ENCODE results near the gene RBM6.

RBM6 gene

GRCh38 chr3:49939858-49940666, at the start of gene RBM6:
Gene RBM6 (plus strand): TSS chr3:49940150. CDS start chr3:49962642, 22,492 bp downstream.
- Histone ChIP-seq H3K4me1 (ENCODE audit: low read length) (peaks cover 4% of the 10 kb centered on the region; the same call in 1 of the 2 replicates), H3K79me2 (ENCODE audit: low read length) (peaks cover 50% of the 10 kb centered on the region), H3K4me3 (ENCODE audit: low read length) (peak within 1 kb of the TSS; percentile 92), H3K9me2 (replicated peaks; ENCODE audit: insufficient read depth, low read length) (no peaks in the 10 kb centered on the region), H3K9ac (ENCODE audit: low read length) (peak within 1 kb of the TSS; percentile 94), H3K9me3 (replicated peaks; ENCODE audit: insufficient read depth, low read length) (no peaks in the 10 kb centered on the region), H3K36me3 (replicated peaks; ENCODE audit: insufficient read depth, low read length) (no peaks in the 10 kb centered on the region; the same call in 1 of the 2 replicates), H3K27ac (ENCODE audit: low read length) (peak within 1 kb of the TSS; percentile 94), H4K20me1 (ENCODE audit: insufficient read depth, low read length) (peaks cover 10% of the 10 kb centered on the region; the same call in 1 of the 2 replicates), H3K27me3 (replicated peaks; ENCODE audit: insufficient read depth, low read length) (no peaks in the 10 kb centered on the region), H2AFZ (ENCODE audit: low read length) (peak within 1 kb of the TSS; percentile 88), H3K4me2 (ENCODE audit: low read depth, low read length) (peak within 1 kb of the TSS; percentile 94), H3F3A (ENCODE audit: insufficient read depth, low read length) (peaks cover 14% of the 10 kb centered on the region)
- TF ChIP-seq EZH2 (optimal IDR thresholded peaks at IDR 0.05; ENCODE audit: low read depth, low read length) (no peak), CTCF (IDR thresholded peaks at IDR 0.05; ENCODE audit: low read length) (no peak), EZH2phosphoT487 (IDR thresholded peaks at IDR 0.05; ENCODE audit: low read length) (no peak)
- peak; percentile 99 for DNase-seq

- peaks cover 9% of the 10 kb centered on the region for H3K4me1 ChIP-seq (ENCODE audit: low read length)
- no peak overlapping the region for H2AFZ ChIP-seq (ENCODE audit: low read length)
- no peak overlapping the region for H3K27ac ChIP-seq (ENCODE audit: low read length)
- H3F3A ChIP-seq (ENCODE audit: insufficient read depth, low read length) = no peaks in the 10 kb centered on the region
- no peak for DNase-seq
- no peak overlapping the region for H3K9ac ChIP-seq (ENCODE audit: low read length)
- no peak overlapping the region for H3K4me2 ChIP-seq (ENCODE audit: low read depth, low read length)
- H3K4me3 ChIP-seq (ENCODE audit: low read length) = no peak overlapping the region
- H3K36me3 ChIP-seq (replicated peaks; ENCODE audit: insufficient read depth, low read length) = no peaks in the 10 kb centered on the region
- no peaks in the 10 kb centered on the region for H4K20me1 ChIP-seq (ENCODE audit: insufficient read depth, low read length)
- H3K27me3 ChIP-seq (replicated peaks; ENCODE audit: insufficient read depth, low read length) = no peaks in the 10 kb centered on the region
- no peaks in the 10 kb centered on the region for H3K9me2 ChIP-seq (replicated peaks; ENCODE audit: insufficient read depth, low read length)
- TF ChIP-seq CTCF (IDR thresholded peaks at IDR 0.05; ENCODE audit: low read length) = no peak
- TF ChIP-seq EZH2phosphoT487 (IDR thresholded peaks at IDR 0.05; ENCODE audit: low read length) = no peak
- no peak for TF ChIP-seq EZH2 (optimal IDR thresholded peaks at IDR 0.05; ENCODE audit: low read depth, low read length)
- no peaks in the 10 kb centered on the region for H3K9me3 ChIP-seq (replicated peaks; ENCODE audit: insufficient read depth, low read length)
- H3K79me2 ChIP-seq (ENCODE audit: low read length) = no peaks in the 10 kb centered on the region
These were observed 44.2 kb upstream of the RBM6 start for GRCh38 chr3:49895791-49896190.

GRCh38 chr3:49896345-49896744, 43.6 kb upstream of the RBM6 start:
- H3F3A ChIP-seq (ENCODE audit: insufficient read depth, low read length) = no peaks in the 10 kb centered on the region
- no peak overlapping the region for H3K9ac ChIP-seq (ENCODE audit: low read length)
- no peak for DNase-seq
- peaks cover 15% of the 10 kb centered on the region for H3K4me1 ChIP-seq (ENCODE audit: low read length)
- no peaks in the 10 kb centered on the region for H4K20me1 ChIP-seq (ENCODE audit: insufficient read depth, low read length)
- no peaks in the 10 kb centered on the region for H3K79me2 ChIP-seq (ENCODE audit: low read length)
- TF ChIP-seq EZH2phosphoT487 (IDR thresholded peaks at IDR 0.05; ENCODE audit: low read length) (no peak), EZH2 (optimal IDR thresholded peaks at IDR 0.05; ENCODE audit: low read depth, low read length) (no peak), CTCF (IDR thresholded peaks at IDR 0.05; ENCODE audit: low read length) (no peak)
- no peaks in the 10 kb centered on the region for H3K9me2 ChIP-seq (replicated peaks; ENCODE audit: insufficient read depth, low read length)
- H3K27me3 ChIP-seq (replicated peaks; ENCODE audit: insufficient read depth, low read length) = no peaks in the 10 kb centered on the region
- no peak overlapping the region for H2AFZ ChIP-seq (ENCODE audit: low read length)
- no peaks in the 10 kb centered on the region for H3K9me3 ChIP-seq (replicated peaks; ENCODE audit: insufficient read depth, low read length)
- H3K36me3 ChIP-seq (replicated peaks; ENCODE audit: insufficient read depth, low read length) = no peaks in the 10 kb centered on the region
- no peak overlapping the region for H3K4me3 ChIP-seq (ENCODE audit: low read length)
- H3K27ac ChIP-seq (ENCODE audit: low read length) = no peak overlapping the region
- no peak overlapping the region for H3K4me2 ChIP-seq (ENCODE audit: low read depth, low read length)
